ENCODE data around the gene CUEDC1.

CUEDC1 gene

GRCh38 chr17:57913575-57914272, 41.5 kb downstream of the CUEDC1 start:
- DNase-seq (ENCODE audit: low read depth): no peak
- no peak for TF ChIP-seq CTCF (IDR thresholded peaks at IDR 0.05; ENCODE audit: insufficient read depth, low read depth, low read length, missing control alignments)
- no peak overlapping the region for H3K4me3 ChIP-seq (ENCODE audit: low read length)

GRCh38 chr17:57911834-57912673, 43.2 kb downstream of the CUEDC1 start:
- no peak for TF ChIP-seq CTCF (IDR thresholded peaks at IDR 0.05; ENCODE audit: insufficient read depth, low read depth, low read length, missing control alignments)
- H3K4me3 ChIP-seq (ENCODE audit: low read length): no peak overlapping the region
- DNase-seq (ENCODE audit: low read depth): peak; percentile 46

- TF ChIP-seq CTCF (IDR thresholded peaks at IDR 0.05; ENCODE audit: insufficient read depth, low read depth, low read length, missing control alignments): no peak
- no peak overlapping the region for H3K4me3 ChIP-seq (ENCODE audit: low read length)
- no peak for DNase-seq (ENCODE audit: low read depth)
Measured at GRCh38 chr17:57910462-57911420, 44.5 kb downstream of the CUEDC1 start.

- no peak for TF ChIP-seq CTCF (IDR thresholded peaks at IDR 0.05; ENCODE audit: insufficient read depth, low read depth, low read length, missing control alignments)
- DNase-seq (ENCODE audit: low read depth): no peak
Measured at GRCh38 chr17:57909551-57909950, 45.7 kb downstream of the CUEDC1 start.

GRCh38 chr17:57908278-57908677, 46.9 kb downstream of the CUEDC1 start:
- TF ChIP-seq CTCF (IDR thresholded peaks at IDR 0.05; ENCODE audit: insufficient read depth, low read depth, low read length, missing control alignments): no peak
- no peak for DNase-seq (ENCODE audit: low read depth)
- no peak overlapping the region for H3K4me3 ChIP-seq (ENCODE audit: low read length)

More at GRCh38 chr17:57909551-57909950, 45.7 kb downstream of the CUEDC1 start:
- H3K4me3 ChIP-seq (ENCODE audit: low read length): no peak overlapping the region

- H3K4me3 ChIP-seq (ENCODE audit: low read length): no peak overlapping the region
- DNase-seq (ENCODE audit: low read depth): no peak
Measured at GRCh38 chr17:57906910-57907309, 48.3 kb downstream of the CUEDC1 start.

More at GRCh38 chr17:57906910-57907309, 48.3 kb downstream of the CUEDC1 start:
- no peak for TF ChIP-seq CTCF (IDR thresholded peaks at IDR 0.05; ENCODE audit: insufficient read depth, low read depth, low read length, missing control alignments)
